ENCODE results near the gene ITGBL1. TPM values are rescaled to one million over a fixed set of nuclear protein-coding genes. Genes with fewer than 3 reads are reported as not detected.

ITGBL1 gene
- total RNA-seq, 4 donors from 2014 or later, result 26.4 to 81.4 (median 76.1) TPM

DNA sequence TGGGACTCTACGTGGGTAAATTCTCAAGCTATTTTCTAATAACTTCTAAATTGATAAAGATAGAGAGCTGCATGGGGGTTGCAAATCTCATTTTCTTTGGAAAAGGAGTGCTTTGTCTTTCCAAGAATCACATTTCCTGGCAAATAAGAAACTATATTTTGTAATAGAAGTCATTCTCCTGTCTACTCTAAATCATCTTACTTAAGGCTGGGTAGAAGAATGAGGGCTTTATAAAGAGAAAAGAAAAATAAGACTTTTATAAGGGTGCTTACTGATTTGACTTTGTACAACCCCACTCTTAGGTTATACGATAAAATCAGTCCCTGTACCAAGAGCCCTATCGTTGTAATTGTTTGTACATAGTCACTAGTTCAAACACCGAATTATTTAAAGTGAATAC, 14.9 kb downstream of the ITGBL1 start:
- no peaks in the 10 kb centered on the region for H3K9me3 ChIP-seq
- no peaks in the 10 kb centered on the region for H3K36me3 ChIP-seq
- DNase-seq (ENCODE audit: low spot score in 2 of 2), result no peak
- H3K27ac ChIP-seq, result peak overlapping the region in 1 of 4 donors; percentile 26
- H3K4me1 ChIP-seq, result no peaks in the 10 kb centered on the region
- TF ChIP-seq CTCF (IDR thresholded peaks at IDR 0.05), result no peak
- TF ChIP-seq EP300 (IDR thresholded peaks at IDR 0.05), result no peak
- no peak for TF ChIP-seq POLR2A (IDR thresholded peaks at IDR 0.05)
- WGBS, 2 donors, result 45 to 55% methylated on average over 4 of the region's 4 CpGs
- no peaks in the 10 kb centered on the region for H3K27me3 ChIP-seq
- H3K4me3 ChIP-seq, result no peak overlapping the region

DNA sequence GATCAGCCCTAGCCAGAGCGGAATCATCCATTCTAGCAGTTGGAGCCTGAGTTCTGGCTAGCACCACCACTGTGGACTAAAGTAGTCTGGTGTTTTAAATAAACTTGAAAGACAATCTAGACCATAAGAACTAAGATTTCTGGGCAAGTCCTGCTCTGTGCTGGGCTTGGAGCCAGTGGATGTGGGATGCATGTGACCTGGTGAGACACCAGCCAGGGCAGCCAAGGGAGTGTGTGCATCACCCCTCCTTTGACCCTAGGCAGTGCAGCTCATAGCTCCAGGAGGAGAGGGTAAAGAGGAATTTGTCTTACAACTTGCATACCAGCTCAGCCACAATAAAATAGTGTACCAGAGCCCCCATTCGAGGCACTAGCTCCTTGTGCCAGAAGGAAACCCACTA, 21.0 kb downstream of the ITGBL1 start:
- DNase-seq (ENCODE audit: low spot score in 2 of 2), result no peak
- Histone ChIP-seq H3K4me3 (no peak overlapping the region), H3K36me3 (no peaks in the 10 kb centered on the region), H3K9me3 (no peaks in the 10 kb centered on the region), H3K4me1 (peaks cover 0 to 16% (median 0%) of the 10 kb centered on the region in 4 donors), H3K27ac (peak overlapping the region in 1 of 4 donors; percentile 43), H3K27me3 (no peaks in the 10 kb centered on the region)
- no peak for TF ChIP-seq EP300 (IDR thresholded peaks at IDR 0.05)
- no peak for TF ChIP-seq CTCF (IDR thresholded peaks at IDR 0.05)
- no peak for TF ChIP-seq POLR2A (IDR thresholded peaks at IDR 0.05)
- 74 to 80% methylated on average over 2 of the region's 2 CpGs for WGBS, 2 donors

GRCh38 chr13:101474419-101474957, 22.0 kb downstream of the ITGBL1 start:
- Histone ChIP-seq H3K4me3 (no peak overlapping the region), H3K36me3 (no peaks in the 10 kb centered on the region), H3K27ac (peak overlapping the region in 1 of 4 donors; percentile 29), H3K4me1 (peaks cover 0 to 16% (median 0%) of the 10 kb centered on the region in 4 donors), H3K27me3 (no peaks in the 10 kb centered on the region), H3K9me3 (no peaks in the 10 kb centered on the region)
- peak in 1 of 2 donors; percentile 42 for DNase-seq (ENCODE audit: low spot score in 2 of 2)
- peak in 1 of 2 donors; percentile 12 for TF ChIP-seq EP300 (IDR thresholded peaks at IDR 0.05)
- peak in 2 of 5 experiments; percentile 24 to 28 for TF ChIP-seq CTCF (IDR thresholded peaks at IDR 0.05)
- TF ChIP-seq POLR2A (IDR thresholded peaks at IDR 0.05), result no peak
- 20 to 51% methylated on average over 2 of the region's 2 CpGs for WGBS, 2 donors

DNA sequence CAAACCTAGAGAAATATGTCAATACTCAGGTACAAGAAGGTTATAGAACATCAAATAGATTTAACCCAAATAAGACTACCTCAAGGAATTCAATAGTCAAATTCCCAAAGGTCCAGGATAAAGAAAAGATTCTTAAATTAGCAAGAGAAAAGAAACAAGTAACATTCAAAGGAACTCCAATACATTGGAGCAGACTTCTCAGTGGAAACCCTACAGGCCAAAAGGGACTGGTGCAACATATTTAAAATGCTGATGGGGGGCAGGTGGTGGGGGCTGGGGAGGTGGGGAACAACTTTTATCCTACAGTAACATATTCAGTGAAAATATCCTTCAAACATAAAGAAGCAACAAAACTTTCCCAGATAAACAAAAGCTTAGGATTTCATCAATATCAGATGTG, 23.1 kb downstream of the ITGBL1 start:
- no peak for DNase-seq (ENCODE audit: low spot score in 2 of 2)
- H3K27me3 ChIP-seq, result no peaks in the 10 kb centered on the region
- TF ChIP-seq POLR2A (IDR thresholded peaks at IDR 0.05), result no peak
- no peak for TF ChIP-seq EP300 (IDR thresholded peaks at IDR 0.05)
- TF ChIP-seq CTCF (IDR thresholded peaks at IDR 0.05), result no peak
- peaks cover 0 to 16% (median 0%) of the 10 kb centered on the region in 4 donors for H3K4me1 ChIP-seq
- no peak overlapping the region for H3K4me3 ChIP-seq
- no peaks in the 10 kb centered on the region for H3K9me3 ChIP-seq
- no peaks in the 10 kb centered on the region for H3K36me3 ChIP-seq
- no peak overlapping the region for H3K27ac ChIP-seq

DNA sequence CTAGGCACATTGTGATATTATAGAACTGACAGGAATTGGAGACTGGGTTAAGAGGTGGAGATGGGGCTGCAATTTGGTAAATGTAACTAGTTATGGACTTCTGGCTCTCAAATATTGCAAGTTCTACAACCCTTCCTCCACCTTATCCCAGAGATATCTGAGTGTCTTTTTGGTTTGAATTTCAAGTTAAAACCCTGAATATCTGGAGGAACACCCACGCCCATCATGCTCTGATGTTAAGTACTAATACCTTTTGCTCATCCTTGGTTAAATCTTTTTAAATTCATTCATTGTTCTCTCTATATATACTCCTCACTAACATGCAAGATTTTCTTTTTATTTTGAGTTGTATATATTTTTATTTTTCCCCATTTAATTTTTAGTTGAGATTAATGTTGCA, 28.9 kb downstream of the ITGBL1 start:
- no peak for TF ChIP-seq POLR2A (IDR thresholded peaks at IDR 0.05)
- no peak for TF ChIP-seq EP300 (IDR thresholded peaks at IDR 0.05)
- TF ChIP-seq CTCF (IDR thresholded peaks at IDR 0.05), result no peak
- 88 to 100% methylated on average over 1 of the region's 1 CpG for WGBS, 2 donors
- Histone ChIP-seq H3K27ac (no peak overlapping the region), H3K9me3 (no peaks in the 10 kb centered on the region), H3K4me1 (no peaks in the 10 kb centered on the region), H3K27me3 (no peaks in the 10 kb centered on the region), H3K4me3 (no peak overlapping the region), H3K36me3 (no peaks in the 10 kb centered on the region)
- no peak for DNase-seq (ENCODE audit: low spot score in 2 of 2)

All from tibial nerve (tissue), 4 donors.